ENCODE measurements around the gene EXOC3L1. TPM values are rescaled to one million over a fixed set of nuclear protein-coding genes. Genes with fewer than 3 reads are reported as not detected.

The EXOC3L1 gene
- total RNA-seq, 1 experiment from 2014 or later = 4.0 TPM

DNA sequence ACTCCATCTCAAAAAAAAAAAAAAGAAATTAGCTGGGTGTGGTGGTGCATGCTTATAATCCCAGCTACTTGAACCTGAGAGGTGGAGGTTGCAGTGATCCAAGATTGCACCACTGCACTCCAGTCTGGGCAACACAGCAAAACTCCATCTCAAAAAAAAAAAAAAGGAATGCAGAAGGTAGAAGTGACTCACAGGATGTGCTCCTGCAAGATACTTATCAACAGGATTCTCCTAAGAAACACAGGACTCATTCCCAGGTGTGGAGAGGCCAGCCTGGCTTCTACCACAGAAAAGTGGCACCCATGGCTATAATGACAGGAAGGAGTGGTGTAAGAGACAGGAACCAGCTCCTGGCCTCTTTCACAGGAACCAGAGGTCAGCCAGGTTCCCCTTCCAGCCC lies 22.8 kb upstream of the EXOC3L1 start:
- ATAC-seq (no peak), DNase-seq (ENCODE audit: low spot score) (no peak)
- POLR2A ChIA-PET = no interaction called here
- Mint-ChIP-seq H3K36me3 (no peaks in the 10 kb centered on the region), H3K27me3 (ENCODE audit: low read depth) (peaks cover 38% of the 10 kb centered on the region), H3K4me3 (no peak overlapping the region), H3K9me3 (no peaks in the 10 kb centered on the region), H3K27ac (no peak overlapping the region), H3K4me1 (no peaks in the 10 kb centered on the region)
- TF ChIP-seq ZNF416 (CRISPR knock-in tag; IDR thresholded peaks at IDR 0.05) (no peak), MYBL2 (CRISPR knock-in tag; IDR thresholded peaks at IDR 0.05) (no peak), ZNF219 (CRISPR knock-in tag; IDR thresholded peaks at IDR 0.05; ENCODE audit: borderline replicate concordance) (no peak), NFYB (CRISPR knock-in tag; conservative IDR thresholded peaks at IDR 0.05; ENCODE audit: low read depth) (no peak), JAZF1 (CRISPR knock-in tag; IDR thresholded peaks at IDR 0.05) (no peak), GRHL2 (CRISPR knock-in tag; IDR thresholded peaks at IDR 0.05; ENCODE audit: insufficient replicate concordance, severe bottlenecking) (no peak), SOX15 (CRISPR knock-in tag; IDR thresholded peaks at IDR 0.05) (no peak)
- TF ChIP-seq, protein P1, sequence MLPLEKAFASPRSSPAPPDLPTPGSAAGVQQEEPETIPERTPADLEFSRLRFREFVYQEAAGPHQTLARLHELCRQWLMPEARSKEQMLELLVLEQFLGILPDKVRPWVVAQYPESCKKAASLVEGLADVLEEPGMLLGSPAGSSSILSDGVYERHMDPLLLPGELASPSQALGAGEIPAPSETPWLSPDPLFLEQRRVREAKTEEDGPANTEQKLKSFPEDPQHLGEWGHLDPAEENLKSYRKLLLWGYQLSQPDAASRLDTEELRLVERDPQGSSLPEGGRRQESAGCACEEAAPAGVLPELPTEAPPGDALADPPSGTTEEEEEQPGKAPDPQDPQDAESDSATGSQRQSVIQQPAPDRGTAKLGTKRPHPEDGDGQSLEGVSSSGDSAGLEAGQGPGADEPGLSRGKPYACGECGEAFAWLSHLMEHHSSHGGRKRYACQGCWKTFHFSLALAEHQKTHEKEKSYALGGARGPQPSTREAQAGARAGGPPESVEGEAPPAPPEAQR (CRISPR knock-in tag; IDR thresholded peaks at IDR 0.05) = no peak
- TF ChIP-seq, protein P2, sequence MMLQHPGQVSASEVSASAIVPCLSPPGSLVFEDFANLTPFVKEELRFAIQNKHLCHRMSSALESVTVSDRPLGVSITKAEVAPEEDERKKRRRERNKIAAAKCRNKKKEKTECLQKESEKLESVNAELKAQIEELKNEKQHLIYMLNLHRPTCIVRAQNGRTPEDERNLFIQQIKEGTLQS (CRISPR knock-in tag; conservative IDR thresholded peaks at IDR 0.05) = no peak
- CTCF ChIA-PET = interaction anchor here (1.0 to 9.1 kb wide), 3 partner anchors 14 to 72 kb away, joined by 3 to 65 read pairs (median 5); partner anchors contain the start of gene ELMO3

DNA sequence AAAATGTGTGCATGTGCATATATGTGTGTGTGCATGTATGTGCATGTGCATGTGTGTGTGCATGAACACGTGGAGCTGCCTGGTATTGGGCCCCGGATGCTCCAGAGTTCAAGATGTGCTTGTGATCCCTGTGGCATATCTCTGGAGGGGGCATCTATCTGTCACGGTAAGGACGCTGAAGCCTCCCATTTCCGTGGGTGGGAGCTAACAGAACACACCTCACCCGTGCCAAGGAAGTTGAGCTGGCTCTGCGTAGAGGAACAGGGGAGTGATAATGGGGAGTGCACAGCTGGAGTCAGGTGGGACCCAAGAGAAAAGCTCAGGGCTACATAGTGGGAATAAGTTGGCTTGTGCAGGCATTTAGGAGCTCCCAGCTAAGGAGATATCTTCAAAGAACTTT lies 21.7 kb upstream of the EXOC3L1 start:
- ATAC-seq = no peak

More for the DNA sequence above, 21.7 kb upstream of the EXOC3L1 start:
- CTCF ChIA-PET = interaction anchor here (1.0 to 9.1 kb wide), 3 partner anchors 13 to 73 kb away, joined by 3 to 65 read pairs (median 5); partner anchors contain the start of gene ELMO3
- H3K4me1 Mint-ChIP-seq = no peaks in the 10 kb centered on the region
- no peaks in the 10 kb centered on the region for H3K9me3 Mint-ChIP-seq
- DNase-seq (ENCODE audit: low spot score) = no peak
- H3K36me3 Mint-ChIP-seq = no peaks in the 10 kb centered on the region
- TF ChIP-seq STAT6 (CRISPR knock-in tag; conservative IDR thresholded peaks at IDR 0.05; ENCODE audit: low read depth) = no peak
- no peak for TF ChIP-seq EMX1 (CRISPR knock-in tag; IDR thresholded peaks at IDR 0.05)
- no peak for TF ChIP-seq FOXP4 (CRISPR knock-in tag; IDR thresholded peaks at IDR 0.05)
- TF ChIP-seq, protein P3, sequence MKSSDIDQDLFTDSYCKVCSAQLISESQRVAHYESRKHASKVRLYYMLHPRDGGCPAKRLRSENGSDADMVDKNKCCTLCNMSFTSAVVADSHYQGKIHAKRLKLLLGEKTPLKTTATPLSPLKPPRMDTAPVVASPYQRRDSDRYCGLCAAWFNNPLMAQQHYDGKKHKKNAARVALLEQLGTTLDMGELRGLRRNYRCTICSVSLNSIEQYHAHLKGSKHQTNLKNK (CRISPR knock-in tag; IDR thresholded peaks at IDR 0.05) = no peak
- no peak for TF ChIP-seq ZNF423 (CRISPR knock-in tag; IDR thresholded peaks at IDR 0.05)
- TF ChIP-seq CREB1 (CRISPR knock-in tag; IDR thresholded peaks at IDR 0.05) = no peak
- no peak overlapping the region for H3K27ac Mint-ChIP-seq
- H3K4me3 Mint-ChIP-seq = no peak overlapping the region
- H3K27me3 Mint-ChIP-seq (ENCODE audit: low read depth) = peaks cover 27% of the 10 kb centered on the region
- POLR2A ChIA-PET = no interaction called here
